Tibial nerve (tissue), 4 donors: Measurements from ENCODE around the gene GPBP1.

Experiments used
- EP300 ChIP-seq, 2 donors: sonication (generic); formaldehyde crosslinking; IDR thresholded peaks; one replicate each; pipeline ENCODE4 v1.6.1; 2017; ENCODE audit warnings: antibody characterized with exemption in 2 of 2, mild to moderate bottlenecking in 1 of 2
- POLR2A ChIP-seq, 2 donors: fragments of 450-650 bp; IDR thresholded peaks; one replicate each; pipeline ENCODE4 v1.6.1; 2017; ENCODE audit warnings: antibody characterized with exemption in 2 of 2, mild to moderate bottlenecking in 2 of 2, moderate library complexity in 2 of 2
- TF ChIP-seq, protein P1 (sequence below), 5 experiments: fragments of 200-600 bp in 3 of 5; fragments of 450-650 bp in 2 of 5; sonication (generic) in 3 of 5; IDR thresholded peaks; one replicate each; pipeline ENCODE4 v1.5.1; 2016 to 2019; ENCODE audit warnings: antibody characterized with exemption in 5 of 5, mild to moderate bottlenecking in 3 of 5, moderate library complexity in 2 of 5

- TF ChIP-seq POLR2A (IDR thresholded peaks at IDR 0.05) (no peak), EP300 (IDR thresholded peaks at IDR 0.05) (no peak)
- TF ChIP-seq, protein P1, sequence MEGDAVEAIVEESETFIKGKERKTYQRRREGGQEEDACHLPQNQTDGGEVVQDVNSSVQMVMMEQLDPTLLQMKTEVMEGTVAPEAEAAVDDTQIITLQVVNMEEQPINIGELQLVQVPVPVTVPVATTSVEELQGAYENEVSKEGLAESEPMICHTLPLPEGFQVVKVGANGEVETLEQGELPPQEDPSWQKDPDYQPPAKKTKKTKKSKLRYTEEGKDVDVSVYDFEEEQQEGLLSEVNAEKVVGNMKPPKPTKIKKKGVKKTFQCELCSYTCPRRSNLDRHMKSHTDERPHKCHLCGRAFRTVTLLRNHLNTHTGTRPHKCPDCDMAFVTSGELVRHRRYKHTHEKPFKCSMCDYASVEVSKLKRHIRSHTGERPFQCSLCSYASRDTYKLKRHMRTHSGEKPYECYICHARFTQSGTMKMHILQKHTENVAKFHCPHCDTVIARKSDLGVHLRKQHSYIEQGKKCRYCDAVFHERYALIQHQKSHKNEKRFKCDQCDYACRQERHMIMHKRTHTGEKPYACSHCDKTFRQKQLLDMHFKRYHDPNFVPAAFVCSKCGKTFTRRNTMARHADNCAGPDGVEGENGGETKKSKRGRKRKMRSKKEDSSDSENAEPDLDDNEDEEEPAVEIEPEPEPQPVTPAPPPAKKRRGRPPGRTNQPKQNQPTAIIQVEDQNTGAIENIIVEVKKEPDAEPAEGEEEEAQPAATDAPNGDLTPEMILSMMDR (IDR thresholded peaks at IDR 0.05), result no peak
These were observed 21.5 kb upstream of the GPBP1 start for GRCh38 chr5:57152316-57152715.
